GM12892 (cell line): ENCODE data around the gene CHD5.

ENCODE experiments used
- DNase-seq: peaks from one replicate; pipeline ENCODE4 v3.0.0; 2011; ENCODE audit not compliant: insufficient read length
- FAIRE-seq: peaks from 2 replicates; lab custom pipeline; 2011; peaks lifted over from hg19 to GRCh38; lab: Jason Lieb, UNC
- POLR2A ChIP-seq: IDR thresholded peaks from 2 replicates; pipeline ENCODE4 v1.6.1; 2011; ENCODE audit warnings: low read depth, low read length, control low read depth
- POLR2AphosphoS5 ChIP-seq: IDR thresholded peaks from 2 replicates; pipeline ENCODE4 v1.6.1; 2011; ENCODE audit warnings: low read depth, low read length, control low read depth
- TAF1 ChIP-seq: IDR thresholded peaks from 2 replicates; pipeline ENCODE4 v1.6.1; 2011; ENCODE audit warnings: low read depth, mild to moderate bottlenecking, control low read depth, low read length, borderline replicate concordance

The CHD5 gene

GRCh38 chr1:6157132-6157527 is 23.0 kb downstream of the CHD5 start:
- DNase-seq (no peak), FAIRE-seq (no peak)
- no peak for TF ChIP-seq POLR2AphosphoS5
- TF ChIP-seq TAF1: no peak
- no peak for TF ChIP-seq POLR2A

DNA sequence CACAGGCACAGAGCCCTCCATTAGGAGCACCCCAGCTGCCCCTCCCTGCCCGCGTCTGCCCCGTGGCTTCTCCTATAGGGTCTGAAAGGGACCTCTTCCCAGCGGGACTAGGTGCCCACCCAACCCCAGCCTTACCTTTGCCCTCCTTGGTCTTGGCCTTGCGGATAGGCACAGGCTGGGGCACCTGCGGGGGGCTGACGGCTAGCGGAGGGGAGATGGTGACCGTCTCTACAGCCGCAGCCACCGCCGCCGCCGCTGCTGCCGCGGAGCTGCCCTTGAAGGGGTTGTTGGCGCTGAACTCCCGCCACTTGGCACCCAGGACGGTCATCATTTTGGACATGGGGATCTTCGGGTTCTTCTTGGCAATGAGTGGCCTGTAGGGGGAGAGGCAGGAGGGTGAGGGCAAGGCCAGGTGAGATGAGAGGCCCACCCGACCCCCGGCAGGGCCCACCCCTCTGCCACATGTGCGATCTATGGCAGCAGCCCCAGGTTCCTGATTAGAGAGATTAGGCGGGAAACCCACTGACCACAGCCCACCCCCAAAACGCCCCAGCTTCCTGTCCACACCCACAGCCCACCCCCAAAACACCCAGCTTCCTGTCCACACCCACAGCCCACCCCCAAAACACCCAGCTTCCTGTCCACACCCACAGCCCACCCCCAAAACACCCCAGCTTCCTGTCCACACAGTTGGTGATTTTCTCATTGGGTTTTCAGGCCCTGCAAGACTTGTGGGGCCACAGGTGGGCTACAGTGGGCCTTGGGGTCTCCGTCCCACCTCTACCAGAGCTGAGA is 25.4 kb downstream of the CHD5 start:
- TF ChIP-seq POLR2A: no peak
- no peak for TF ChIP-seq POLR2AphosphoS5
- TF ChIP-seq TAF1: no peak
- no peak for DNase-seq
- FAIRE-seq: no peak

DNA sequence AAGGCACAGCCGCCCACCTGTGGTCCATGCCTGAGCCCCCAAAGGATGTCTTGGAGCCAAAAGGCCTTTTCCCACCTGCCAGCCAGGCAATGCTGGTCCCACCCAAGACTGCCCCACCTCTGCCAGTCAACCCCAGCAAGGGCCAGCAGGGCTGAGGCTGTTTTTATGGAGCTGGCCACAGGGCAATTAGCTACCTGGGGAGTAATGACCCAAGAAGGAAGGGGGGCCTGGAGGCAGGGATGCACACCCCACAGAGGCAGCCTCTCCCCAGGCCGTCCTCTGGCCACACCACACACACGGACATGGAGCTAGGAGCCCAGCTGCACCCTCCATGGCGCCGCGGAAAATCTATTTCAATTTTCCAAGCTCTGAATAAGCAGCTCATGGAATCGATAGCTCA is 27.2 kb downstream of the CHD5 start:
- no peak for TF ChIP-seq POLR2AphosphoS5
- TF ChIP-seq POLR2A: no peak
- no peak for TF ChIP-seq TAF1
- no peak for FAIRE-seq
- no peak for DNase-seq

DNA sequence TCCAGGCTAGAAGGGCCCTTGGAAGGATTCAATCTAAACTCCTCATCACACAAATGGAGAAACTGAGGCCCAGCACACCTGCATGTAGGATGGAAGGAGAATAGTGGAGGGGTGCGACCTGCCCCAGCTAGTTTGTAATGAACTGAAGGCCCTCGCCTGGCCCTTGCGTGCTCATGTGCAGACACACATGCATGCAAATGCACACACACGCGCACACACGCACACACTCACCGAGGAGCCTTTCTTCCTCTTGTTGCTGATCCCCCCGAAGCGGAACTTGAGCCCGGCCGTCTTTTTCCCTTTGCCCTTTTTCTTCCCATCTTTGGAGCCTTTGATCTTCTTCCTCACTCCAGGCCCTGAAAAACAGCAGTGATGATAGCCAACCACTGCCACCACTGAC is 27.9 kb downstream of the CHD5 start:
- DNase-seq (no peak), FAIRE-seq (no peak)
- no peak for TF ChIP-seq POLR2A
- TF ChIP-seq POLR2AphosphoS5: no peak
- no peak for TF ChIP-seq TAF1

DNA sequence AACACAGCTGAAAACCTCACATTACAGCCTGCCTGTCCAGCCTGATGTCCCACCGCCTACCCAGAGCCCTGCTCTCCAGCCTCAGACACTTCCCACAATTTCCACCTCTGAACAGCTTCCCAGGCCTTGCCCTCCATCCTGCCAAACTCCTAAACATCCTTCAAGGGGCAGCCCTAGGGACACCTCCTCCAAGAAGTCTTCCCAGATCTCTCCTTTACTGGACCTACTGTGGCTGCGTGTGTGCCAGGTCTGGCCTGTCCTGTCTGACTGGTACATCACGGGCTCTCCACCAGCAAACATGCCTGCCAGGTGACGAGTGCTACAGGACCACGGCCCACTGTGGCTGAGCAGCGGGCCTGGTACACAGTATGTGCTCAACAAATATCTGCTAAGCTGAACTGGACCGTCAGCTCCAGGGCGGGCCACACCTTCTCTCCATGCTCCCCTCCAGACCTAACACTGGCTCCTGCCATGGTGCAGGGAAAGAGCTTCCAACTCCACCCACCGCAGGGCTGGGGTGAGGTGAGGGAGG is 28.8 kb downstream of the CHD5 start:
- DNase-seq: no peak
- FAIRE-seq: no peak
- TF ChIP-seq POLR2AphosphoS5: no peak
- no peak for TF ChIP-seq POLR2A
- TF ChIP-seq TAF1: no peak

DNA sequence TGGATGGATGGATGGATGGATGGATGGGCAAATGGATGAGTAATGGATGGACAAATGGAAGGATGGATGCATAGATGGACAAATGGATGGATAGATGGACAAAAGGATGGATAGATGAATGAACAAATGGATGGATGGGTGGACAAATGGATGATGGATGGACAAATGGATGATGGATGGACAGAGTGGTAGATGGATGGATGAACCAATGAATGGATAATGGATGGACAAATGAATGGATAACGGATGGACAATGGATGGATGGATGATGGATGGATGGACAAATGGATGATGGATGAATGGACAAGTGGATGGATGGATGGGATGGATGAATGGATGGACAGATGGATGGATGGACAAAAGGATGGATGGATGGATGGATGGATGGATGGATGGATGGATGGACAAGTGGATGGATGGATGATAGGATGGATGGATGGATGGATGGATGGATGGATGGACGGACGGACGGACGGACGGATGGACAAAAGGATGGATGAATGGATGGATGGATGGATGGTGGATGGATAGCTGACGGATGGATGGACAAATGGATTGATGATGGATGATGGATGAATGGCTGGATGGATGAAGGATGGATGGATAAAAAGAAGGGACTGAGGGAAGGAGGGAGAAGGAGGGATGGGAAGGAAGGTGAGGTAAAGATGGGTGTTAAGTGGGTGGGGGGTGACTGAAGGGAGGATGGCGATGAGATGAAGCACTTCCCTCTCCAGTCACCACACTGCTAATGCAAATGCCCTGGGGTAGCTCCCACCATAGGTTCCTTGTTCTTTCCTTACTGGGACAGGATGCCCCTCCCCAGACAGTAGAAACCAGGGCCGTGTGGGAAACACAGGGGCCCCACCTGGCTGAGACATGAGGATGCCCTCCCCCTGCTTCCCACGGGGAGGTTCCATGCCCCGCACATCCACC is 29.8 kb downstream of the CHD5 start:
- DNase-seq: no peak
- FAIRE-seq: no peak
- no peak for TF ChIP-seq POLR2AphosphoS5
- no peak for TF ChIP-seq TAF1
- TF ChIP-seq POLR2A: no peak

DNA sequence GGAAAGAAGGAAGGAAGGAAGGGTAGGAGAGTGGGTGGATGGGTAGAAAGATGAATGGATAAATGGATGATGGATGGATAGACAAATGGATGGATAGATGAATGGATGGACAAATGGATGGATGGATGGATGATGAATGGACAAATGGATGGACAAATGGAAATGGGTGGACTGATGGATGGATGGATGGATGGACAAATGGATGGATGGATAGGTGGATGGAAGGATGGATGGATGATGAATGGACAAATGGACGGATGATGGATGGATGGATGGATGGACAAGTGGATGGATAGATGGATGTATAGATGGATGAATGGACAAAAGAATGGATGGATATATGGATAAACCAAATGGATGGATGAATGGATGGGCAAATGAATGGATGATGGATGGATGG is 30.5 kb downstream of the CHD5 start:
- DNase-seq: no peak
- TF ChIP-seq POLR2A (no peak), POLR2AphosphoS5 (no peak), TAF1 (no peak)
- FAIRE-seq: no peak

GRCh38 chr1:6148497-6149241 is 31.5 kb downstream of the CHD5 start:
- FAIRE-seq (no peak), DNase-seq (peak; percentile 54)
- TF ChIP-seq POLR2AphosphoS5 (no peak), POLR2A (no peak), TAF1 (no peak)

- FAIRE-seq: no peak
- DNase-seq: no peak
- no peak for TF ChIP-seq POLR2A
- no peak for TF ChIP-seq TAF1
- no peak for TF ChIP-seq POLR2AphosphoS5
Observed at GRCh38 chr1:6145864-6146410, 34.2 kb downstream of the CHD5 start.

GRCh38 chr1:6145396-6145750 is 34.7 kb downstream of the CHD5 start:
- TF ChIP-seq TAF1: no peak
- no peak for TF ChIP-seq POLR2A
- TF ChIP-seq POLR2AphosphoS5: no peak

DNA sequence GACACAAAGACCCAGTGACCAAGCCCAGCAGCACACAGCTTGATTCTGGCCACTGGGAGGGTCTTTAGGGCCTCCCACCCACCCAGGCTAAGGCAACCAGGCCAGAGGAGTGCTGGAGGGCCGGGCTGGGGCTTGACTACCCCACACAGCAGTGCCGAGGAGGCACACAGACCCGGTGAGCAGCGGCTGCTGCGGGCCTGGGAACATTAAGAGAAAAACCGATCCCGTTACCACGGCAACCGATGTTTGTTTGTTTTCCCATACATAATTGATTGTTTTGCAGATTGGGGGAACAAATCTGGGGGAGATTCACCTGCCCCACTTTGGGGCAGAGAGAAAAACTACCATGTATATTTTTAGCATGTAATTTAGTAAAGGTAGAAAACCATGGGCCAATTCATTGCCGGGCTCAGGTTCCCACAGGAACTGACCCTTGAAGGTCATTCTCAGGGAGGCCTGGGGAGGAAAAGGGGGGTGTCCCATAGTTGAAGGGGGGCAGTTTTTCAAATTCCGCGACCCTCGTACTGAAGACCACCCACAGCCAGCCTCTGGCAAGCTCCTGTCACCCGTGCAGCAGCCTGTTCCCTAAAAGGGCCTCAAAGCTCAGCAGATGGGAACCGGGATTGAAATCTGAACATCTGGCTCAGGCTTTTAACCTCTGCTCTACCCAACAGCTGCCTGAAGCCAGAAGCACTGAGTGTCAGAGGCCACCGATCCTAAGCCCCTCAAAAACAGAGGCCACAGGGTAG is 35.3 kb downstream of the CHD5 start:
- no peak for DNase-seq
- TF ChIP-seq TAF1: no peak
- TF ChIP-seq POLR2A: no peak
- no peak for TF ChIP-seq POLR2AphosphoS5
- no peak for FAIRE-seq

More at GRCh38 chr1:6145396-6145750, 34.7 kb downstream of the CHD5 start:
- FAIRE-seq (no peak), DNase-seq (no peak)
